ENCODE results near the gene RIMS4. TPM values are rescaled to one million over a fixed set of nuclear protein-coding genes. Genes with fewer than 3 reads are reported as not detected.
"Not testable (repeated sequence)": the region's sequence is repeated elsewhere in the genome, so short reads cannot be mapped to it uniquely, and the experiment has no call there.

The RIMS4 gene
- total RNA-seq, 1 donor from 2014 or later: not detected

DNA sequence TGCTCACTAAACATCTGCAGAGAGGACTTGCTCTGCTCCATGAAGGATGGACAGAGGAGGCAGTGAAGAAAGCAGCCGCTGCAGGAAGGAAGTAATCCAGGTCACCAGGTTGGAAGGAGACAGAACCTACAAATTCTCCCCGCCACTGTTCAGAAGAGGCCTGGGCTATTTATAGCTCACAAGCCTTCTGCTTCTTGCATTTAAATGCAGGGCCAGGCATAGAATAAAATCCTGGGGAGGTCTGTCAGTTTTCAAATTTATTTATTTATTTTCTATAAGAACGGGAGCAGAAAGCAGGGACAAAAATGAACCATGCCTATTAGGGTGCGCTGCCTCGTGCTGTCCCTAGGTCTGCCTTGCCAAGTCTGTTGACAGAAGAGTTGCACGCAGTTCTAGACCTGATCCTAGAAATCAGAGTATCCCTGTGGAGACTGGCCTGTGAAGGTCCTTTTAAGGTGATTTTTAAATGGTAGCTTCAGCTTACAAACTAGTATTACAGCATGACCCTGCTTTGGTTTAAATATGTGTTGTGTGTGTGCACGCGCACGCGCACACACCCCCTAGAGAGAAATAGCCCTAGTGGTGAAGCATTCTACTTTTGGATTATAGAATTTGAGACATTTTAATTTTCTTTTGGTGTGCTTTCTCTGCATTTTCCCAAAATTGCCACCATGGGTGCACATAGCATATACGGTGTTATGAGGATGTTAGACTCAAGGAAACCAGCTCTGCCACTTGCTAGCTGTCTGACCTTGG, 19.5 kb downstream of the RIMS4 start:
- DNase-seq: no peak

DNA sequence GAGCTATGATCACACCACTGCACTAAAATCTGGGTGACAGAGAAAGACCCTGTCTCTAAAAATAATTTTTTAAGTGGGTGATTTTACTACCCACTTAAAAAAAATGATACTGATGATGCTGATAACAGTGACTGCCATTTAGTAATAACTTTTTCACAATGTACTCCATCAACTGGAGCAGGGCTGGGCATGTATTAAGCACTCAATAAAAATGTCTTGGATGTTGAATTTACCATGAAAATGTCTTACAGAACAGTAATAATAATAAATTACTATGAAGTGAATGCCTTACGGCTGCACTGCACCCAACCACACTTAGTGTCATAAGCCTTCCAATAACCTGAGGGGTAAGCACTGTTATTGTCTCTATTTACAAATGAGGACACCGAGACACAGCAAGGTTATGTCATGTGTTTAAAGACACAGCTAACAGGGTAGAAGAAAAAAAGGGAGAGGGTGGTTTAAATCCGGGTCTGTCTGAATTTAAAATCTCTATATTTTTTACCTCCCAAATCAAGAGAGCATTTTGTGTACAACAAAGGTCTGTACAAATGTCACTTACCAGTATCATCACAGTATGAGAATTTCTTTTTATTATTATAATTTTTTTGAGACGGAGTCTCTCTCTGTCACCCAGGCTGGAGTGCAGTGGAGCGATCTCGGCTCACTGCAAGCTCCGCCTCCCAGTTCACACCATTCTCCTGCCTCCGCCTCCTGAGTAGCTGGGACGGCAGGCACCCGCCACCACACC, 21.5 kb downstream of the RIMS4 start:
- no peak for DNase-seq

DNA sequence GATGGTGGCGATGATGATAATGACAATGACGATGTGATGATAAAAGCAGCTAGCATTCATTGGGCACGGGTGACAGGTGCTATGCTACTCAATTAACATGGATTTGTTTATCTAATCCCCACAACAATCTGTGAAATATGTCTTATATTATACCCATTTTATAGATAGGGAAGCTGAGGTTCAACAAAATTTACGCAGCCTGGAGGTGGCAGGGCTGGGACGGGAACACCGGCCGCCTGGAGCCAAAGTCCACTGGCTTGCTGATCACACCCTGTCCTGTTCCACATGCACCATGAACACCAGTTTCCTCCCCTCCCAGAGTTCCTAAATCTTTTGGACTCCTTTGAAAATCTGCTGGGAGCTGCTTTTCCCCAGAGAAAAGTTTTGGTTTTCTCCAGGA, 23.0 kb downstream of the RIMS4 start:
- DNase-seq: no peak

DNA sequence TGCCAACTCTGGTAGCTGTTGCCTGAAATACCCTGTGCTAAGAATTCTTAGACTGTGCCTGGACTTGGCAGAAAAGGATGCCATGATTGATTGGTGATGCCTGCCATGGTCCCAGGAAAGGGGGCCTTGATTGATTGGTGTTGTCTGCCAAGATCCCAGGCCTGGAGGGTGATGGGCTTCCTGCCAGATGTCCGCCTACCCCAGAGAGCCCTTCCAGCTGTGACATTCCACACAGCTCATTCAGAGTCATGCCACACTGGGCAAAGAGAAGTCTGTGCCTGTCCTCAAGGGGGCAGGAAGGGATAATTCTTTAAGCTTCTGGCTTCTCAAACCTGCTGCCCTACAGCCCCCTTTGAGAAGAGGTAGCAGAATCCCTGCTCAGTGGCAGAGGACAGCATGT, 24.6 kb downstream of the RIMS4 start:
- no peak for DNase-seq

DNA sequence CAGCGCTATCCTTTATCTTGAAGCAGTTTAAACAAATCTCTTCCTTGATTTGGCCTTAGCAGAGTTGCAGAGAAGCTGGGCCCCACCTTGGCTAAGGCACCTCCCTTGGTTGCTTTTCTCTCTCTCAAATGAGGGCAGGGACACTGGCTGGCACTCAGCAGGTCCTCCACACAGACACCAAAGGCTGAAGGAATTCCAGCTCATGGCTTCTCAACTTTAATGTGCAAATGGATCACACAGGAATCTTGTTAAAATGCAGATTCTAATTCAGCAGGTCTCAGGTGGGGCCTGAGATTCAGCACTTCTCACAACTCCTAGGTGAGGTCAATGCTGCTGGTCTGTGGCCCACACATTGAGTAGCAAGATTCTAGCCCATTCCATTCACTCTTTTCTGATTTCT, 25.7 kb downstream of the RIMS4 start:
- DNase-seq: no peak

DNA sequence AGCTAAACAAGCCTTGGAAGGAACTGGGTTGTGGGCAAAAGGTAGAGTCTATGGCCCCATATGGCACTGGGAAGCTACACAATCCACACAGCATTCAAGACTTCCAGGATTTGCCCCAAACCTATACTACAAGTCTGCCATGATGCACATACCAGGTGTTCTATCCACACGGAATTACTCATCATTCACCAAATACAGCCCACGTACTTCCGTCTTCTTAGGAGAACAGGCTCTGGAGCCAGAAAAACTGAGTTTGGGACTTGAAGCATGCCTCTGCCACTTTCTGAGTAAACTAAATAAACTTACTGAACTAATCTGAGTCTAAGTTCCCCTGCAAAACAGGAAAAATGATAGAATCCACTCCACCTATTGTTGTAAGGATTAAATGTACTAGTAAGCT, 28.6 kb downstream of the RIMS4 start:
- no peak for DNase-seq

DNA sequence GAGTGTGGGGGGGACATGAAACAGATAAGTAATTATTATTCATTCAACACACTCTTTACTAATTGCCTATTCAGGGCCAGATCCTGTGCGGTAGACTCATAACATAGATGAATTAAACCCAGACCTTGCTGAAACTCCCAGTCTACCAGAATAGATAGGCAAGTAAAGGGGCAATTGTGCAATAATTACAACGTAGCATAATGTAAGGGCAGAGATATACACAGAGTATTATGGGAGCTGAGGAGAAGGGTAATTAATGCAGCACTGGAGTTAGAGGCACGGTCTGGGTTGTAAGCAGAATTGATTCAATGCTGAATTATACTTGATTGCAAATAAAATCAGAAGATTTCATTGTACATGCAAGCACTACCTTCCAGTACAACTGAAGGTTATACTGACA, 29.2 kb downstream of the RIMS4 start:
- no peak for DNase-seq

DNA sequence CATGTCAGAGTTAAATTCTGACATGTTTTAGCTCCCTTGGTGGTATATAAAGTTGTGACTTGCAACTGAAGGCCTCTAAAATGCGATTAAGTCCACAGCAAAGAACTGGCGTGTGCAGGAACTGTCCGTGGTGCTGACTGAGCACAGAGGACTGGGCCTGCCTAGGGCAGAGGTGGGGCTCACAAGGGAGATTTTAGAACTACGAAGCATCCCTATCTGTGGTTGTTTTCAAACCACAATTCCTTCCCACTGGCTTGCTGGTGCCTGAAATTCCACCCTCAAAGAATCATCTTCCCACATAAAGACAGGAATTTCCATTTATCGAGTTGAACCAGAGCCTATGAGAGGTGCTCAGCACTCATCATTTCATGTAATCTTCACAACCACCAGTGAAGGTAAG, 30.1 kb downstream of the RIMS4 start:
- DNase-seq: peak; percentile 78

DNA sequence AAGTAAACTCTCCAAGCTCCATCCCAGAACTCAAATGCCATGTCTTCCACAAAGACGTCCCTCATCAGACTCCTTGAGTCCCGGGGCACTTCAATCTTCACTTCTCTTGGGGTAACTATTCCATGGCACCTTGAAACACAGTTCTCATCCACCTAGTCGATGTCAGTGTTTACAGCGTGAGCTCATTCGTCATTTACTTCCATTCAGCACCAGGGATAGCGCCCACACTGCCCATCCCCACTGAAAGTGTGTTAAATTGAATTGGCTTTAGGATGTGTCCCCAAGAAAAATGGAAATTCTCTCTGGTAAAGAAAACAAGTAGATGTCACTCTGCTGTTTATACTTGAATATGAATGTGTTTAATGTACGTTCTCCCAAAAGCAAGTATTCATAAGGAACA, 33.4 kb downstream of the RIMS4 start:
- DNase-seq: peak; percentile 47

DNA sequence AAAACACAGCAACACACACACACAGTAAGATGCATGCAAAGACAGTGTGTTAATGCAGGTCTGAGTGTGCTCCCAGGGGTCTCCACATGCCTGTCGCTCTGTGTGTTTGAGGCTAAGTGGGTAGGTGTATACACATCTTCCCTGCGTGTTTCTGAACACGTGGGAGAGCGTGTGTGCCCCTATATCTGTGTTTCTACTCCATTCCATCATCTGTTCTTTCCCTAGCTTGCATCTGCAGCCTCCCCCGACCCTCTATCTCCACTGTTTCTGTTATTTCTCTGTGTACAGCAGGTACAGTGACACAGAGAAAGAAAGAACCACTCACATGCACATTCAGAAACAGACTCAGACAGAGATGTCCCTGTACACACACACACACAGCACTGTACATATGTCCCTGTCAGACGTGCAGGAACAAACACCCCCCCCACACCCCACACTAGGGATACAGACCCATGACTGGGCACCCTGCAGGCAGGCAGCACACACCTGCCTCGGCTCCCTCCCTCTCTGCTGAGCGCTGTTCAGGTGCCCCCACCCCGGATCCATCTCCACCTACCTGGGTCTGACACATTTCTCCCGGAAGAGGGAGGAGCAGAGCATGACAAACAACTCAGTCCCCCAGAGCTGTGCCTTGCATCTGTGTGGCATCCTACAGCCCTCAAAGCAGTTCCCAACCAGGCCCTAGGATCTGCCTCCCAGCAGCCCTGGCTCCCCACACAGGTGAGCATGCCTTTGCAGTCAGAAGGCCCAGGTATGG, 37.1 kb downstream of the RIMS4 start:
- DNase-seq: no peak

DNA sequence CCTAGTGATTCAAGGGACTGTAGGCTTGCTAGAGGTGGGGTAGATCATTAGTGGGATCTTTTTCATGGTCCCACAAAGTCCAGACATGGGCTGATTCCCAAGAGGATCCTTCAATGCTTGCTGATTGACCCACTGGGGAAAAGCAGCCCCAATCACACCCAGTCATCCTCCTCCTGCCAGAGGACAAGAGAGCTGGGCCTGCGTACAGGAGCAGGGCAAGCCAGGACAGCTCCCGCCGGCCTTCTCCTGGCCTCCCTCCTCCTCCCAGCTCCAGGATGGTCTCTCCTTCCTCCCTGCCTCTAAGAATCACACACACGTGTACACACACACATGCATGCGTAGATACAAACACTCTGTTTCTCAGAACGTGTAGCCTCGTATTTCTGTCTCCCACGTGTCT, 37.7 kb downstream of the RIMS4 start:
- no peak for DNase-seq

DNA sequence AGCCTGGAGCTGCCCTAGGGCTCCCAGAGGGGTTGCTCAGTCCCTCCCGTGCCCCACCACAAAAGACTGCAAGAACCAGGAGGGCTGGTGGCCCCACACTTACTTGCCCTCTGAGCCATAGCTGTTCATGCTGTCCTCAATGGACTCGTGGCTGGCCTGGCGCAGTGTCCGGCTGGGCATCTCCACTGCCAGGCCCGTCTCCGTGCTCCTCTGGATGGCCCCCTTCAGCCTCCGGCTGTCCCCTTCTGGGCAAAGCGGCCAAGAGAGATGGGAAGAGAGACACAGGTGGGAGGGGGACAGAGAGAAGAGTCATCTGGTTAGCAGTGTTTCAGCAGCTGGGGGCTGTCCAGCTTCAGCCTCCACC, 39.2 kb downstream of the RIMS4 start:
- no peak for DNase-seq

DNA sequence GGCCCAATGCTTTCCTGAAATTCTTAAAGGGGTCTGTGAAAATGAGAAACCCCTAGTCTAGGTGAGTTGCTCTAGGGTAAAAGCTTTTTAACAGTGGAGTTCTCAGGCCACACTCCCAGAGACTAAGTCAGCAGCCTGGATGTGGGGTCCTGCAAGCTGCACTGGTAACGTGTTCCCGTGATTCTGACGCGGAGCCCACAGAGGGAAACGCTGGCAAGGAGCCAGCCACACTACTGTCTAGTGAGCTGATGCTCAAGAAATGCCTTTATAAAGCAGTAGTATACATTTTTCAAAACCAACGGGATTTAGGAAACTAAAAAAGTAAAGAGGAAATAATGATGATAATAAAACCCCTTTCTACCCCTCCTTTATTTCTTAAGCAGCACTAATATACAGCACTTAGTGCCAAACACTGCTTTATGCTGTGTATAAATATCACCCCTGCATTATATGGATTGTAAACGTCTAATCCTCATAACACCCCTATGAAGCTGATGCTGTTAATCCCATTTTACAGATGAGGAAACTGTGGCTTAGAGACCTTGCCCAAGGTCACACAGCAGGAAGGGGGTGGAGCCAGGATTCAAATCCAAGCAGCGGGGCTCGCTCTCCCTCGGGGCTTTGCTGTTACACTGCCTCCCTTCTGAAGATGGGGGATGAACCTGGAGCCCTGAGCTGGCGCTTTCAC, 39.7 kb downstream of the RIMS4 start:
- DNase-seq: no peak

DNA sequence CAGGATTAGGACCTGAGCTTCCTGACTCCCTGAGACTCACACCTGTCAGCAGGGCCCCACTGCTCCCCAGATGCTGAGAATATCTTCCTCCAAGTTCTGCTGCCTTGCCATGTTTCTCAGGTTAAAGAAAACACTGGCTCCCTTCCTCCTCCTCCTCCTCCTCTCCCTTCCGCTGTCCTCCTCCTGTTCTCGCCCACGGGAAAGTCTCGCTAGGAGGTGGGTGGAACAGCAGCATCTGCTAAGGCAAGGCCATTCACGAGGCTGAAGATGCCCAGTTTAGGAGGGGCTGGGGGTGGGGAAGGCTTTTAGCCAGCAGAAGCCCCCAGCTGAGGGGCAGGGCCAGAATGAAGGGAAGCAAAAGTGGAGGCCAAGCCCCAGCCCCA, 40.9 kb downstream of the RIMS4 start:
- DNase-seq: no peak

DNA sequence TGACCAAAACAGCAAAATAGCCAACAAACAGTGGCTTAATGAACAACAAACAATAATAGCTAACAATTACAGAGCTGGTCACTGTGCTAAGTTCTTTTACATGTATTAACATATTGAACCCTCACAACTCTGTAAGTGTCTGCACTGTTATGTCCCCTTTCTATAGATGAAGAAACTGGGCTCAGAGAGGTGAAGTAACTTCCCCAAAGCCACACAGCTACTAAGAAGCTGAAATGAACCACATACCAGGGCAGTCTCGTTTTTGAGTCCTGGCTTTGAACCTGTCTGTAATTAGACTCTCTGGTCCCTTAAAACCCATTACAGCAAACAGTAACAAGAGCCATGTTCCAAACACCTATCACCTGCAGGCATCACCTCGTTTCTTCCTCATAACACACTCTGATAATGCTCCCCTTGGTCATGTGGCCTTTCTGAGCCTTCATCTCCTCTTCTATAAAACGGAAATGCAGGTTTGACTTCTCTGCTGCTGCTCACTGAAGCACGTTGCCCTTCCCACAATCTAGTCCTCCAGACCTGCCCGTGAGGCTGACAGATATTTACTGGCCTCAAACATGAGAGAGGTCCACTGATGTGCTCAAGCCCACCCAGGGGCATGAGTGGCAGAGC, 41.4 kb downstream of the RIMS4 start:
- DNase-seq: no peak

DNA sequence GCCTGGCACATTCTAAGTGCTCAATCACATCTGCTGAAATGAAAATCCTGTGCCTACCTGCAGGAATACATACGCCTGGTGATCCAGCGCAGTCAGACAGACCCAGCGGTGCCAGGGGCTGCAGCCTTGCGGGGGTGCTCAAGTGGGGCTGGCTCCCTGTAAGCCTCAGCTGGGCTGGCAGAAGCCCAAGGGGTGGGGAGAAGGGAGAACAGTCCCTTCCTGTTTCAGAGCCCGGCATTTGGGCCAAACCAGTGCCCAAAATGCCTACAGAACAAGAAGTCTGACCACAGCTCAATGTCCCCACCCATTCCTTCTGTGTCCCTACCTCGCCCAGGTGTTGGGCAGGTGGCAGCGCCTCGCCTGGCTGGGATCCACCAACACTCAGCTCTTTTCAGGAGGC, 42.1 kb downstream of the RIMS4 start:
- no peak for DNase-seq

DNA sequence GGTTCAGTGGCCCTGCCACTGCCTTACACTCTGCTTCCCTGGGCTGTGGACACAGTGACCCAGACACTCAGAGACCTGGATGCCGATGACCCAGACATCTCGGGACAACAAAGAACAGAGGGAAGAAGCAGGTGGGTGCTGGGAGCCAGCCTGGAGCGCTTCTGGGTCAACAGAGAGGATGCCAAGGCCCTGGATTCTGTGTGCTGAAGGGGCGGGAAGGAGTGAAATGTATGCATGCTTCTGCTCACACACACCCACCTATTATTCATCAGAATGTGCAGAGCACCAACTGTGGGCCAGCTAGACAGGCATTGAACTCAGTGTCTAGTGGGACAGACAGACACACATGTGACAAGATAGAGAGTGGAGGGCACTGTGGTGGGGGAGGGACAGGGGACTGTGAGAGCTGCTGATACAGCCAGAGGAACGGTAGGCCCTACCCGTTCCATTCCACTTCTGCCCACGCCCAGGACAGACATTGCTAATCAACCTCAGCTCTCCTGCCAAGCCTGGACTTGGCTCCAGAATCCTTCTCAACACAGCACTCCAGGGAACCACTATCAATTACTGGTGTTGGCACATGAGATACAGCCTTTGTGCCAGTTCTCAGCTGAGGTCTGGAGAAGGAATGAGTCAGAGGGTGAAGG, 44.5 kb downstream of the RIMS4 start:
- DNase-seq: no peak

DNA sequence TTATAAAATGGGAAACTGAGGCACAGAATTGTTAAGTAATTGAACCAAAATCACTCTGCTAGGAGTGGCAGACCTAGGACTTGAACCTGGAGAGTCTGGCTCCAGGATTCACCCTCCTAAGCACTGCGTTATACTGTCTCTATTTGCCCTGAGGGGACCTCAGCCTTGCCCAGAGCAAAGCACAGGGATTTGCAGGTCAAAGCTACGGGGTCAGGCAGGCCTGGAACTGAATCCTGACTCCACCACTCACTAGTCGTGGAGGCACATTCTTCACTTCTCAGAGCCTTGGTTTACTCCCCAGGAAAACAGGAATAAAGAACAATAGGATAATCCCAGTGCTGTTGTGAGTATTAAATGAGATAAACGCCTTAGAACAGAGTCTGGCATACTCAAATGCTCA, 45.3 kb downstream of the RIMS4 start:
- DNase-seq: no peak

DNA sequence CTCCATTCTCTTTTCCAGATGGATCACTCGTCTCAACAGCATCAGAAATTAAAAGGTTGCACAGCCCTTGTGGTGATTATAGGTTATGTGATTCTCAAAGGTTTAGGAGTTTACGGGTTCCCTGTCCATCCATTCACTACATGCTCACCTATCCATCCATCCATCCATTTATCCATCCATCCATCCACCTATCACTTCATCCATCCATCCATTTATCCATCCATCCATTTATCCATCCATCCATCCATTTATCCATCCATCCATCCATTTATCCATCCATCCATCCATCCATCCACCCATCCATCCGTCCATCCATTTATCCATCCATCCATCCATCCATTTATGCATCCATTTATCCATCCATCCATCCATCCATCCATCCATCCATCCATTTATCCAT, 46.5 kb downstream of the RIMS4 start:
- not testable (repeated sequence) for DNase-seq

DNA sequence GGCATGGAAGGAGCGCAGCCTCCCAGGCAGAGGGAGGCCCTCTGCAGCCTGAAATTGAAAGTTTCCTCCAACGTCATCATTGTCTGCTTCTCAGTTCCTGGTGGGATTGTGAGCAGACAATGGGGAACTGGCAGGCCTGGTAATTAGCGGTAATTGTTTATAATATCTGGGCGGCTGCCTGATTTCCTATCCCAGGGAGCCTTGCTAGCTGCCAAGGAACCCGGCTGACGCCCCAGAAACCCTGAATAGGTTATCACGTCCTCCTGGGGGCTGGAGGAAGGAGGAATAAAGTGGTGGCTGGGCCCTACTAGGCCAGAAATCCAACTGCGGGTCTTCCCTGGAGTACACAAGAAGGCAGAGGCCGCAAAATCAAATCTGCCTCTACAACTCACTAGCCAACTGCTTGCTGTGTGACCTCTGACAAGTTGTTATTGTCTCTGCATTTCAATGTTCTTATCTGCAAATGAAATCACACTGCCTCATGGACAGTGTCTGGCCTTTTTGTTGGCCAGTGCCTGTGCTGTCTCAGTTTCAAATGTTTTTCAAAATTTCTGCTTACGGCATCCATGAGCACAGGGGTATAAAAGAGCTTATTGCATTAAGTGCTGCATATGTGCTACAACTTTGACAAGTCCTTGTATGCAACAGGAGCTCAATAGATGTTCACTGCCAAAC, 47.7 kb downstream of the RIMS4 start:
- peak; percentile 50 for DNase-seq

DNA sequence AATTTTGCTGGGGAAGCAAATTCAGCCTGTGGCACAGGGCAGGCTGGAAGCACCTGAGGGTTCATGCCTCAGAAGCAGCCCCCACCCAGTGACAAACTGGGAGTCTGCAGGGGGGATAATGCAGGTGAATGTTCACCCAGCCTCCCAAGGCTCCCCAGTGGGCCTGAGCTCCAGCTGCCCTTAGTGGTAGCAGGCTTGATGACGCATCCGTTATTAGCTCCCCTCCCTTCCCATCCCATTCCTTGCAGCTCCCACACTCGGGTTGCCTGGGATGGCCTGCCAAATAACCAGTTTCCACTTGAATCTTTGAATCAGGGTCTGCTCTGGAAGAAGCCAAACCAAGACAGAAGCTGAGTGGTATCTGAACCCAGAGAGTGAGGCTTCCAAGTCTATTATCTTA, 48.9 kb downstream of the RIMS4 start:
- no peak for DNase-seq

DNA sequence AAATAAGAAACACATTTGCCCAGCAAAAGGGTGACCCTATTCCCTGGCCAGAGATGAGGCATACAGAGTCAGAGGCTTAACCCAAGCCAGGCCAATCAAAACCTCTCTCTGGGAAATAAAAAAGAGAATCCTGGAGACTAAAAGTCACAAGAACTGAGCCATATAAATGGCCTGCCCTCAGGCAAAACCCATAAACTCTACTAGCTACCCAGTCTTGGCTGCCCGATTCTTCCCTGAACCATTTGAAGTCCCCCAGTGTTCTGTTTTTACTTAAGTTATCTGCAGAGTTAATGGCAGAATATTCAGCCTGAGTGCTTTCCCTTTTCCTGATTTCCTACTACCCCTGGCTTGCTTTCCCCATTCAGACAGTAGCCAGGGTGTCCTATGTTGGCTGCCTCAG, 50.8 kb downstream of the RIMS4 start:
- no peak for DNase-seq
